HG02884 (cell line): Measurements from ENCODE around the gene FAM135A.
"Not testable (repeated sequence)": the region's sequence is repeated elsewhere in the genome, so short reads cannot be mapped to it uniquely, and the experiment has no call there.

Source experiments
- ATAC-seq: cut with Tn5 transposase; IDR thresholded peaks from one replicate; pipeline ENCODE4 v1.9.1; 2021; ENCODE audit warnings: mild to moderate bottlenecking, moderate library complexity; ENCODE audit not compliant: unreplicated experiment

Gene FAM135A

DNA sequence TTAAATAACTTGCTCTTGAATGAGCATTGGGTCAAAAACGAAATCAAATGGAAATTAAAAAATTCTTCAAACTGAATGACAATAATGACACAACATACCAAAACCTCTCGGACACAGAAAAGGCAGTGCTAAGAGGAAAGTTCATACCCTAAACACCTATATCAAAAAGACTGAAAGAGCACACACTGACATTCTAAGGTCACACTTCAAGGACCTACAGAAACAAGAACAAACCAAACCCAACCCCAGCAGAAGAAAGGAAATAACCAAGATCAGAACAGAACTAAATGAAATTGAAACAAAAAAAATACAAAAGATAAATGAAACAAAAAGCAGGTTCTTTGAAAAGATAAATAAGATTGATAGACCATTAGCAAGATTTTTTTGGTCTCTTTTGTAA lies 194.1 kb downstream of the FAM135A start:
- not testable (repeated sequence) for ATAC-seq

DNA sequence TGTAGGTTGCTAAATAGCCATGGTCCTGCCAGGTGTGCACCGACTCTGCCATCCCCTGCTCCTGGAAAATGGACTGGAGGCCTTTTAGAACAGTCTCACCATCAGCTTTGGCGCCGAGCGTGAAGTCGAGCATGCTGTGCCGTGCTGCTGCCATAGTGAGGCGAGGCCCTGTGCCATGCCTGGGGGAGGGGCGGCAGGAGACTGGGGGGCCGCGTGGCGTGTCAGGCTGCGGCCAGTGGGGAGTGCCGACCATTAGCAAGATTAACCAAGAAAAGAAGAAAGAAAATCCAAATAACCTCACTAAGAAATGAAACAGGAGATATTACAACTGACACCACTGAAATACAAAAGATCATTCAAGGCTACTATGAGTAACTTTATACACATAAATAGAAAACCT lies 195.9 kb downstream of the FAM135A start:
- ATAC-seq = not testable (repeated sequence)
